IMR-90 (cell line): Measurements from ENCODE around the gene RFX2. TPM values are rescaled to one million over a fixed set of nuclear protein-coding genes. Genes with fewer than 3 reads are reported as not detected.

Experiments
- ATAC-seq: fragments of 200-7000 bp; cut with Tn5 transposase; 2 replicates; pipeline ENCODE4 v1.9.1; 2020; ENCODE audit warnings: low read depth, mild to moderate bottlenecking, moderate library complexity
- BruUV-seq: library from RNA; stranded (reverse); fragments of 400-500 nt; replicated peaks from 2 replicates; lab custom pipeline; 2021; lab: Mats Ljungman, UMichigan
- CTCF ChIA-PET: fragments of 300-600 bp; formaldehyde crosslinking; extraction: SDS; loops from one replicate; lab custom pipeline; 2021; ENCODE audit warnings: antibody characterized with exemption; lab: Yijun Ruan, JAX
- POLR2A ChIA-PET: fragments of 300-600 bp; sonication (Branson Sonifier 250); formaldehyde crosslinking; loops from one replicate; lab custom pipeline; 2022; ENCODE audit warnings: antibody characterized with exemption; ENCODE audit not compliant: unreplicated experiment; lab: Charles Lee
- DNase-seq: peaks from one replicate; pipeline ENCODE4 v3.0.0; 2013
- H2AFZ ChIP-seq: replicated peaks from 2 replicates; pipeline ENCODE3; 2013; ENCODE audit warnings: low read length, mild to moderate bottlenecking; ENCODE audit not compliant: poor library complexity
- H2AK5ac ChIP-seq: 2 replicates; pipeline ENCODE4 v1.6.1; 2013; ENCODE audit warnings: low read depth, low read length, inconsistent platforms
- H2AK9ac ChIP-seq: replicated peaks from 2 replicates; pipeline ENCODE3; 2013; ENCODE audit warnings: mild to moderate bottlenecking, low read depth, low read length, moderate library complexity; ENCODE audit not compliant: poor library complexity
- H2BK120ac ChIP-seq: 2 replicates; pipeline ENCODE4 v1.6.1; 2013; ENCODE audit warnings: low read depth, low read length, inconsistent platforms
- H2BK15ac ChIP-seq: 3 replicates; pipeline ENCODE4 v1.6.1; 2013; ENCODE audit warnings: low read depth, low read length, inconsistent platforms
- H2BK20ac ChIP-seq: 2 replicates; pipeline ENCODE4 v1.6.1; 2013; ENCODE audit warnings: low read depth, mild to moderate bottlenecking, inconsistent platforms, low read length, moderate library complexity
- H2BK5ac ChIP-seq: 2 replicates; pipeline ENCODE4 v1.6.1; 2013; ENCODE audit warnings: mild to moderate bottlenecking, low read depth, low read length, inconsistent platforms; ENCODE audit not compliant: poor library complexity, severe bottlenecking
- H3K14ac ChIP-seq: replicated peaks from 2 replicates; pipeline ENCODE4 v1.6.1; 2013; ENCODE audit warnings: low read depth, low read length, inconsistent platforms
- H3K18ac ChIP-seq: 2 replicates; pipeline ENCODE4 v1.6.1; 2013; ENCODE audit warnings: low read depth, low read length, control low read depth
- H3K23ac ChIP-seq: 2 replicates; pipeline ENCODE4 v1.6.1; 2013; ENCODE audit warnings: low read depth, low read length, inconsistent platforms
- H3K27ac ChIP-seq: 2 replicates; pipeline ENCODE4 v1.5.1; 2013; ENCODE audit warnings: mild to moderate bottlenecking, control low read depth, low read length; ENCODE audit not compliant: insufficient read depth
- H3K27me3 ChIP-seq: 2 replicates; pipeline ENCODE4 v1.6.1; 2013; ENCODE audit warnings: low read length; ENCODE audit not compliant: control insufficient read depth, insufficient read depth
- H3K36me3 ChIP-seq: 2 replicates; pipeline ENCODE4 v1.6.1; 2013; ENCODE audit warnings: low read length, mixed read lengths; ENCODE audit not compliant: control insufficient read depth, insufficient read depth
- H3K4ac ChIP-seq: 2 replicates; pipeline ENCODE4 v1.6.1; 2013; ENCODE audit warnings: low read depth, low read length, inconsistent platforms
- H3K4me1 ChIP-seq: 2 replicates; pipeline ENCODE4 v1.6.1; 2013; ENCODE audit warnings: low read length, mixed read lengths; ENCODE audit not compliant: control insufficient read depth, insufficient read depth
- H3K4me2 ChIP-seq: 2 replicates; pipeline ENCODE4 v1.6.1; 2013; ENCODE audit warnings: low read depth, mild to moderate bottlenecking, control low read depth, low read length, moderate library complexity
- H3K4me3 ChIP-seq: 2 replicates; pipeline ENCODE4 v1.5.1; 2013; ENCODE audit warnings: low read depth, mild to moderate bottlenecking, control low read depth, low read length, moderate library complexity; ENCODE audit not compliant: insufficient read depth
- H3K56ac ChIP-seq: 2 replicates; pipeline ENCODE4 v1.6.1; 2013; ENCODE audit warnings: low read length, inconsistent platforms; ENCODE audit not compliant: insufficient read depth; ENCODE audit errors: extremely low read depth
- H3K79me1 ChIP-seq, 2 experiments: 2 replicates each; pipeline ENCODE4 v1.6.1; 2013; ENCODE audit warnings: low read length in 2 of 2, inconsistent platforms in 1 of 2, low read depth in 1 of 2
- H3K9ac ChIP-seq: 2 replicates; pipeline ENCODE4 v1.6.1; 2013; ENCODE audit warnings: low read depth, low read length, control low read depth
- H3K9me1 ChIP-seq: 2 replicates; pipeline ENCODE4 v1.6.1; 2013; ENCODE audit warnings: low read length, inconsistent platforms; ENCODE audit not compliant: insufficient read depth
- H3K9me3 ChIP-seq: 2 replicates; pipeline ENCODE4 v1.6.1; 2013; ENCODE audit warnings: low read length; ENCODE audit not compliant: control insufficient read depth, insufficient read depth
- H4K20me1 ChIP-seq: 2 replicates; pipeline ENCODE4 v1.6.1; 2013; ENCODE audit warnings: low read length, inconsistent platforms; ENCODE audit not compliant: insufficient read depth
- H4K5ac ChIP-seq: 2 replicates; pipeline ENCODE4 v1.6.1; 2013; ENCODE audit warnings: mild to moderate bottlenecking, low read depth, low read length, control low read depth
- H4K8ac ChIP-seq, 2 experiments: 2 replicates each; pipeline ENCODE4 v1.6.1; 2013; ENCODE audit warnings: low read depth in 2 of 2, low read length in 2 of 2, control low read depth in 1 of 2, inconsistent platforms in 1 of 2
- H4K91ac ChIP-seq: 2 replicates; pipeline ENCODE4 v1.6.1; 2013; ENCODE audit warnings: low read depth, low read length, inconsistent platforms; ENCODE audit not compliant: insufficient read depth
- CHD1 ChIP-seq: IDR thresholded peaks from 2 replicates; pipeline ENCODE4 v1.6.1; 2012; ENCODE audit warnings: low read depth, low read length, improper control_type of control experiment
- CTCF ChIP-seq: conservative IDR thresholded peaks from 2 replicates; pipeline ENCODE4 v1.5.1; 2012; ENCODE audit warnings: mild to moderate bottlenecking, low read depth, low read length, improper control_type of control experiment
- MAFK ChIP-seq: IDR thresholded peaks from 2 replicates; pipeline ENCODE4 v1.6.1; 2012; ENCODE audit warnings: low read depth, low read length, improper control_type of control experiment
- POLR2A ChIP-seq: IDR thresholded peaks from 2 replicates; pipeline ENCODE4 v1.6.1; 2012; ENCODE audit warnings: mild to moderate bottlenecking, low read depth, low read length
- RCOR1 ChIP-seq: IDR thresholded peaks from 2 replicates; pipeline ENCODE4 v1.6.1; 2012; ENCODE audit warnings: mild to moderate bottlenecking, low read length, improper control_type of control experiment; ENCODE audit not compliant: insufficient replicate concordance
- SMC3 ChIP-seq: fragments of 150-350 bp; IDR thresholded peaks from 2 replicates; pipeline ENCODE4 v1.6.1; 2016; ENCODE audit warnings: low read depth, mild to moderate bottlenecking, antibody characterized with exemption, low read length, moderate library complexity
- WGBS, 2 experiments: methylation state at CpG; one replicate each; pipeline versions ENCODE4 v1.1.5 to v1.1.7; 2013; ENCODE audit warnings: missing lambda C conversion rate in 2 of 2; ENCODE audit not compliant: insufficient read length in 1 of 2; ENCODE audit errors: extremely low coverage in 2 of 2; 5-methylcytosine and 5-hydroxymethylcytosine counted together
- dilution Hi-C: fragments of 300-500 bp; cut with HindIII; formaldehyde crosslinking; loops from one replicate; pipeline ENCODE4 v1.14.3; 2018; ENCODE audit warnings: low sequenced_read_pairs; ENCODE audit not compliant: unreplicated experiment
- in situ Hi-C: fragments of 300-500 bp; cut with MboI; formaldehyde crosslinking; loops from 3 replicates; pipeline ENCODE4 v1.14.3; 2019; ENCODE audit warnings: low sequenced_read_pairs, inconsistent platforms, mixed read lengths
- intact Hi-C: fragments of 100-400 bp; cut with micrococcal nuclease; formaldehyde crosslinking; loops from 2 replicates; pipeline ENCODE4 v1.10.0; 2022
- polyA plus RNA-seq, 3 experiments: library from polyadenylated mRNA; depleted of rRNA; stranded (reverse); fragments of >200 nt; gene quantifications; 2 replicates each; pipeline ENCODE4 v1.2.3, GENCODE V29; 2012; ENCODE audit warnings: low replicate concordance in 1 of 3
- total RNA-seq: library from RNA; depleted of rRNA; stranded (reverse); fragments of >200 nt; gene quantifications from 2 replicates; pipeline ENCODE4 v1.2.3, GENCODE V29; 2012

RFX2 gene
- total and polyA plus RNA-seq, 2 of the 4 experiments (the other 2 are of a cell fraction): 2.2 to 4.9 TPM

- ATAC-seq: no peak
- no peak for TF ChIP-seq SMC3
- no peak for TF ChIP-seq MAFK
- no peak for TF ChIP-seq RCOR1
- no peak for TF ChIP-seq CHD1
- no peak for TF ChIP-seq CTCF
- TF ChIP-seq POLR2A: no peak
- CTCF ChIA-PET: interaction anchor here (1.9 kb wide), 1 partner anchor 9 kb away, joined by 5 read pairs; no protein-coding TSS in a partner anchor
- Histone ChIP-seq H4K5ac (no peak overlapping the region), H3K4me3 (no peak overlapping the region), H3K18ac (no peak overlapping the region), H4K8ac (no peak overlapping the region), H4K20me1 (no peaks in the 10 kb centered on the region), H3K4ac (no peak overlapping the region), H3K23ac (no peak overlapping the region), H2AFZ (no peak overlapping the region), H3K9ac (no peak overlapping the region), H2AK5ac (no peak overlapping the region), H3K14ac (no peak overlapping the region), H2BK15ac (no peak overlapping the region), H2BK5ac (no peak overlapping the region), H3K36me3 (no peaks in the 10 kb centered on the region), H3K27me3 (peaks cover 7% of the 10 kb centered on the region), H3K79me1 (no peaks in the 10 kb centered on the region), H3K56ac (no peak overlapping the region), H3K4me2 (no peak overlapping the region), H3K4me1 (no peaks in the 10 kb centered on the region), H2AK9ac (no peak overlapping the region), H2BK120ac (no peak overlapping the region), H3K9me1 (no peaks in the 10 kb centered on the region), H3K27ac (no peak overlapping the region), H2BK20ac (no peak overlapping the region), H3K9me3 (peaks cover 4% of the 10 kb centered on the region), H4K91ac (no peak overlapping the region)
- intact Hi-C loops: no loop called here
- BruUV-seq: no TSS peak
- 33% methylated on average over 1 of the region's 1 CpG; no CpG with 5 or more reads in 1 of the 2 experiments for WGBS, 2 experiments
- dilution Hi-C loops: no loop called here
- no peak for DNase-seq
- POLR2A ChIA-PET: no interaction called here
- in situ Hi-C loops: loop anchor here (5.0 kb wide), 1 partner anchor 59 kb away; no protein-coding TSS in a partner anchor
Measured at GRCh38 chr19:6115992-6116391, 5.7 kb upstream of the RFX2 start.
